Epithelial cell of esophagus (primary cell): ENCODE measurements around the gene TEX14.

ENCODE experiments used
- DNase-seq: peaks from one replicate; pipeline ENCODE4 v3.0.0; 2010; ENCODE audit warnings: low read depth
- H3K4me3 ChIP-seq: 2 replicates; pipeline ENCODE4 v1.5.1; 2011; ENCODE audit warnings: mild to moderate bottlenecking, low read length, control low read depth
- CTCF ChIP-seq: IDR thresholded peaks from 2 replicates; pipeline ENCODE4 v1.5.1; 2011; ENCODE audit warnings: low read depth, mild to moderate bottlenecking, low read length, control low read depth, inconsistent platforms; ENCODE audit not compliant: insufficient read depth; ENCODE audit errors: missing control alignments

TEX14 gene

GRCh38 chr17:58722696-58723095 is 30.9 kb upstream of the TEX14 start:
- no peak for DNase-seq
- no peak overlapping the region for H3K4me3 ChIP-seq
- no peak for TF ChIP-seq CTCF

- DNase-seq, result no peak
- no peak overlapping the region for H3K4me3 ChIP-seq
- TF ChIP-seq CTCF, result no peak
Measured at GRCh38 chr17:58722274-58722673, 30.4 kb upstream of the TEX14 start.

- no peak overlapping the region for H3K4me3 ChIP-seq
- peak; percentile 65 for DNase-seq
- peak; percentile 65 for TF ChIP-seq CTCF
Measured at GRCh38 chr17:58710948-58711552, 19.2 kb upstream of the TEX14 start.

- no peak for DNase-seq
- no peak for TF ChIP-seq CTCF
- H3K4me3 ChIP-seq, result no peak overlapping the region
Measured at GRCh38 chr17:58706351-58707140, 14.7 kb upstream of the TEX14 start.

- H3K4me3 ChIP-seq, result no peak overlapping the region
- DNase-seq, result no peak
- TF ChIP-seq CTCF, result no peak
Measured at GRCh38 chr17:58703916-58704286, 12.1 kb upstream of the TEX14 start.

- no peak for TF ChIP-seq CTCF
- no peak overlapping the region for H3K4me3 ChIP-seq
- DNase-seq, result peak; percentile 34
Measured at GRCh38 chr17:58703137-58703915, 11.5 kb upstream of the TEX14 start.
